Measurements from ENCODE around the gene MBOAT7. TPM values are rescaled to one million over a fixed set of nuclear protein-coding genes. Genes with fewer than 3 reads are reported as not detected.

The MBOAT7 gene
- polyA plus RNA-seq, 1 donor (not counting 4 experiments of a cell fraction or from before 2014, with no cell fraction given), result 41.3 TPM

- no peaks in the 10 kb centered on the region for H3K79me2 ChIP-seq (ENCODE audit: control insufficient read depth, insufficient read depth, low read length)
- dilution Hi-C loops (cut with MboI; ENCODE audit: extremely low pct_ligation_motif_present, low sequenced_read_pairs), result no loop called here
- DNase-seq (ENCODE audit: low read depth, low spot score) (no peak), FAIRE-seq (no peak)
- H3K4me2 ChIP-seq (ENCODE audit: control insufficient read depth, extremely low read depth, insufficient read depth, low read depth, low read length), result no peak overlapping the region
- no peaks in the 10 kb centered on the region for H3K9me3 ChIP-seq (ENCODE audit: control insufficient read depth, low read depth, low read length)
- H3K36me3 ChIP-seq (ENCODE audit: control insufficient read depth in 2 of 2, extremely low read depth in 1 of 2, insufficient read depth in 2 of 2, low read length in 2 of 2), result no peaks in the 10 kb centered on the region
- no peak overlapping the region for H3K27ac ChIP-seq (ENCODE audit: control insufficient read depth, insufficient read depth, low read length)
- no peak overlapping the region for H2AFZ ChIP-seq (ENCODE audit: control insufficient read depth, low read length)
- H3K4me3 ChIP-seq (ENCODE audit: control insufficient read depth in 2 of 3, extremely low read depth in 1 of 3, insufficient read depth in 2 of 3, low read depth in 1 of 3, low read length in 3 of 3), result no peak overlapping the region
- H3K4me1 ChIP-seq (ENCODE audit: control insufficient read depth, extremely low read depth, insufficient read depth, low read length), result no peaks in the 10 kb centered on the region
- no peaks in the 10 kb centered on the region for H3K27me3 ChIP-seq (ENCODE audit: control insufficient read depth, extremely low read depth, insufficient read depth, low read length)
- no peaks in the 10 kb centered on the region for H4K20me1 ChIP-seq (ENCODE audit: control insufficient read depth, extremely low read depth, insufficient read depth, low read length)
- no peak overlapping the region for H3K9ac ChIP-seq (ENCODE audit: control insufficient read depth, extremely low read depth, insufficient read depth, low read length)
- no peaks in the 10 kb centered on the region for H3K9me1 ChIP-seq (ENCODE audit: control insufficient read depth, extremely low read depth, insufficient read depth, low read length)
- TF ChIP-seq EZH2 (IDR thresholded peaks at IDR 0.05; ENCODE audit: low read length), result no peak
- peak; percentile 82 to 99 (median 85) for TF ChIP-seq CTCF (optimal IDR thresholded peaks at IDR 0.05 in 1 of 3, IDR thresholded peaks at IDR 0.05 in 1 of 3, conservative IDR thresholded peaks at IDR 0.05 in 1 of 3; ENCODE audit: extremely low read depth in 1 of 3, insufficient read depth in 2 of 3, low read length in 3 of 3)
These were observed 41.9 kb upstream of the MBOAT7 start for GRCh38 chr19:54231077-54231931.

GRCh38 chr19:54230031-54230430 lies 40.7 kb upstream of the MBOAT7 start:
- no peak for TF ChIP-seq CTCF (optimal IDR thresholded peaks at IDR 0.05 in 1 of 3, IDR thresholded peaks at IDR 0.05 in 1 of 3, conservative IDR thresholded peaks at IDR 0.05 in 1 of 3; ENCODE audit: extremely low read depth in 1 of 3, insufficient read depth in 2 of 3, low read length in 3 of 3)
- TF ChIP-seq EZH2 (IDR thresholded peaks at IDR 0.05; ENCODE audit: low read length), result no peak
- no peak for DNase-seq (ENCODE audit: low read depth, low spot score)

More at GRCh38 chr19:54230031-54230430, 40.7 kb upstream of the MBOAT7 start:
- FAIRE-seq, result no peak
- dilution Hi-C loops (cut with MboI; ENCODE audit: extremely low pct_ligation_motif_present, low sequenced_read_pairs), result no loop called here
- Histone ChIP-seq H3K79me2 (ENCODE audit: control insufficient read depth, insufficient read depth, low read length) (no peaks in the 10 kb centered on the region), H3K27me3 (ENCODE audit: control insufficient read depth, extremely low read depth, insufficient read depth, low read length) (no peaks in the 10 kb centered on the region), H3K4me2 (ENCODE audit: control insufficient read depth, extremely low read depth, insufficient read depth, low read depth, low read length) (no peak overlapping the region), H3K27ac (ENCODE audit: control insufficient read depth, insufficient read depth, low read length) (no peak overlapping the region), H3K9me1 (ENCODE audit: control insufficient read depth, extremely low read depth, insufficient read depth, low read length) (no peaks in the 10 kb centered on the region), H3K9me3 (ENCODE audit: control insufficient read depth, low read depth, low read length) (no peaks in the 10 kb centered on the region), H3K4me3 (ENCODE audit: control insufficient read depth in 2 of 3, extremely low read depth in 1 of 3, insufficient read depth in 2 of 3, low read depth in 1 of 3, low read length in 3 of 3) (no peak overlapping the region), H3K9ac (ENCODE audit: control insufficient read depth, extremely low read depth, insufficient read depth, low read length) (no peak overlapping the region), H4K20me1 (ENCODE audit: control insufficient read depth, extremely low read depth, insufficient read depth, low read length) (no peaks in the 10 kb centered on the region), H3K36me3 (ENCODE audit: control insufficient read depth in 2 of 2, extremely low read depth in 1 of 2, insufficient read depth in 2 of 2, low read length in 2 of 2) (no peaks in the 10 kb centered on the region), H2AFZ (ENCODE audit: control insufficient read depth, low read length) (no peak overlapping the region), H3K4me1 (ENCODE audit: control insufficient read depth, extremely low read depth, insufficient read depth, low read length) (no peaks in the 10 kb centered on the region)

All from keratinocyte (primary cell).